ENCODE measurements around the gene KCNQ2.

- TF ChIP-seq CSDC2 (CRISPR knock-in tag; IDR thresholded peaks at IDR 0.05) (no peak), OSR1 (CRISPR knock-in tag; IDR thresholded peaks at IDR 0.05) (no peak), ESRRG (CRISPR knock-in tag; IDR thresholded peaks at IDR 0.05) (no peak), ZFP30 (CRISPR knock-in tag; IDR thresholded peaks at IDR 0.05) (no peak), GLIS3 (CRISPR knock-in tag; IDR thresholded peaks at IDR 0.05) (no peak), CREB5 (CRISPR knock-in tag; IDR thresholded peaks at IDR 0.05; ENCODE audit: low read depth) (no peak), ZNF565 (CRISPR knock-in tag; conservative IDR thresholded peaks at IDR 0.05; ENCODE audit: low read depth) (no peak), POU6F1 (CRISPR knock-in tag; IDR thresholded peaks at IDR 0.05; ENCODE audit: borderline replicate concordance, low read depth) (no peak), PATZ1 (CRISPR knock-in tag; IDR thresholded peaks at IDR 0.05; ENCODE audit: borderline replicate concordance) (no peak), ZFP3 (CRISPR knock-in tag; IDR thresholded peaks at IDR 0.05) (no peak), BACH2 (CRISPR knock-in tag; IDR thresholded peaks at IDR 0.05; ENCODE audit: borderline replicate concordance) (no peak)
Observed at GRCh38 chr20:63472862-63473390, 471 bp upstream of the KCNQ2 start.

All from SK-N-SH treated with all-trans-retinoic acid at 6 μM for 48 hours (cell line).